Progenitor cell of endocrine pancreas (in vitro differentiated cells): ENCODE results near the gene IRF2. TPM values are rescaled to one million over a fixed set of nuclear protein-coding genes. Genes with fewer than 3 reads are reported as not detected.

Experiments
- DNase-seq: peaks from one replicate; pipeline ENCODE4 v3.0.0; 2021; ENCODE audit warnings: low spot score; ENCODE audit not compliant: unreplicated experiment
- H3K27ac Mint-ChIP-seq: 2 replicates; pipeline ENCODE4 v1.8.0; 2021; ENCODE audit warnings: mild to moderate bottlenecking, moderate library complexity, mixed read lengths
- H3K27me3 Mint-ChIP-seq: 2 replicates; pipeline ENCODE4 v1.8.0; 2021; ENCODE audit warnings: mixed read lengths
- H3K36me3 Mint-ChIP-seq: 2 replicates; pipeline ENCODE4 v1.8.0; 2022; ENCODE audit warnings: mixed read lengths; ENCODE audit not compliant: insufficient read depth
- H3K4me1 Mint-ChIP-seq: 2 replicates; pipeline ENCODE4 v1.8.0; 2021; ENCODE audit warnings: low read depth, mixed read lengths
- H3K4me3 Mint-ChIP-seq: 2 replicates; pipeline ENCODE4 v1.8.0; 2021; ENCODE audit warnings: low read depth, mild to moderate bottlenecking, moderate library complexity, mixed read lengths
- H3K9me3 Mint-ChIP-seq: 2 replicates; pipeline ENCODE4 v1.8.0; 2021; ENCODE audit warnings: low read depth, mixed read lengths
- CTCF ChIP-seq: fragments of 200-600 bp; sonication (generic); IDR thresholded peaks from one replicate; pipeline ENCODE4 v1.5.0; 2021; ENCODE audit warnings: antibody characterized with exemption, mild to moderate bottlenecking; ENCODE audit not compliant: unreplicated experiment
- total RNA-seq: library from RNA; stranded (reverse); gene quantifications from 2 replicates; pipeline ENCODE4 v1.2.1, GENCODE V29; 2021

IRF2 gene
- total RNA-seq, 1 donor from 2014 or later = 19.1 TPM

- peaks cover 10% of the 10 kb centered on the region for H3K4me1 Mint-ChIP-seq
- no peak overlapping the region for H3K4me3 Mint-ChIP-seq
- no peak overlapping the region for H3K27ac Mint-ChIP-seq
Measured at GRCh38 chr4:184450045-184450444, 24.3 kb downstream of the IRF2 start.

GRCh38 chr4:184448821-184449220 lies 25.5 kb downstream of the IRF2 start:
- H3K9me3 Mint-ChIP-seq = no peaks in the 10 kb centered on the region
- TF ChIP-seq CTCF = no peak
- H3K27ac Mint-ChIP-seq = peak overlapping the region; percentile 53
- peaks cover 8% of the 10 kb centered on the region for H3K4me1 Mint-ChIP-seq
- H3K27me3 Mint-ChIP-seq = no peaks in the 10 kb centered on the region
- H3K36me3 Mint-ChIP-seq = peaks cover 8% of the 10 kb centered on the region
- H3K4me3 Mint-ChIP-seq = no peak overlapping the region
- DNase-seq = no peak

More at GRCh38 chr4:184450045-184450444, 24.3 kb downstream of the IRF2 start:
- Mint-ChIP-seq H3K27me3 (no peaks in the 10 kb centered on the region), H3K36me3 (peaks cover 8% of the 10 kb centered on the region), H3K9me3 (no peaks in the 10 kb centered on the region)
- DNase-seq = no peak
- no peak for TF ChIP-seq CTCF

GRCh38 chr4:184448141-184448540 lies 26.2 kb downstream of the IRF2 start:
- TF ChIP-seq CTCF = no peak
- no peak overlapping the region for H3K4me3 Mint-ChIP-seq
- no peaks in the 10 kb centered on the region for H3K27me3 Mint-ChIP-seq
- H3K27ac Mint-ChIP-seq = no peak overlapping the region
- H3K9me3 Mint-ChIP-seq = no peaks in the 10 kb centered on the region
- DNase-seq = no peak
- peaks cover 8% of the 10 kb centered on the region for H3K36me3 Mint-ChIP-seq
- peaks cover 3% of the 10 kb centered on the region for H3K4me1 Mint-ChIP-seq

GRCh38 chr4:184447664-184448063 lies 26.7 kb downstream of the IRF2 start:
- no peak for DNase-seq
- H3K27me3 Mint-ChIP-seq = no peaks in the 10 kb centered on the region
- peaks cover 8% of the 10 kb centered on the region for H3K36me3 Mint-ChIP-seq
- no peak overlapping the region for H3K27ac Mint-ChIP-seq
- H3K4me3 Mint-ChIP-seq = no peak overlapping the region
- H3K4me1 Mint-ChIP-seq = peaks cover 3% of the 10 kb centered on the region
- TF ChIP-seq CTCF = no peak
- H3K9me3 Mint-ChIP-seq = no peaks in the 10 kb centered on the region

GRCh38 chr4:184446132-184446658 lies 28.2 kb downstream of the IRF2 start:
- TF ChIP-seq CTCF = no peak
- no peak overlapping the region for H3K27ac Mint-ChIP-seq
- H3K9me3 Mint-ChIP-seq = no peaks in the 10 kb centered on the region
- H3K27me3 Mint-ChIP-seq = no peaks in the 10 kb centered on the region
- H3K4me3 Mint-ChIP-seq = no peak overlapping the region
- no peak for DNase-seq
- peaks cover 9% of the 10 kb centered on the region for H3K4me1 Mint-ChIP-seq
- H3K36me3 Mint-ChIP-seq = peaks cover 8% of the 10 kb centered on the region
